DMS53 treated with DMSO at 0.1 percent for 48 hours (cell line): ENCODE data around the gene ESYT3.
"Not testable (repeated sequence)": the region's sequence is repeated elsewhere in the genome, so short reads cannot be mapped to it uniquely, and the experiment has no call there.

Experiments used
- DNase-seq: peaks from one replicate; lab custom pipeline; 2025; ENCODE audit not compliant: unreplicated experiment; lab: John Stamatoyannopoulos, UW

The ESYT3 gene

DNA sequence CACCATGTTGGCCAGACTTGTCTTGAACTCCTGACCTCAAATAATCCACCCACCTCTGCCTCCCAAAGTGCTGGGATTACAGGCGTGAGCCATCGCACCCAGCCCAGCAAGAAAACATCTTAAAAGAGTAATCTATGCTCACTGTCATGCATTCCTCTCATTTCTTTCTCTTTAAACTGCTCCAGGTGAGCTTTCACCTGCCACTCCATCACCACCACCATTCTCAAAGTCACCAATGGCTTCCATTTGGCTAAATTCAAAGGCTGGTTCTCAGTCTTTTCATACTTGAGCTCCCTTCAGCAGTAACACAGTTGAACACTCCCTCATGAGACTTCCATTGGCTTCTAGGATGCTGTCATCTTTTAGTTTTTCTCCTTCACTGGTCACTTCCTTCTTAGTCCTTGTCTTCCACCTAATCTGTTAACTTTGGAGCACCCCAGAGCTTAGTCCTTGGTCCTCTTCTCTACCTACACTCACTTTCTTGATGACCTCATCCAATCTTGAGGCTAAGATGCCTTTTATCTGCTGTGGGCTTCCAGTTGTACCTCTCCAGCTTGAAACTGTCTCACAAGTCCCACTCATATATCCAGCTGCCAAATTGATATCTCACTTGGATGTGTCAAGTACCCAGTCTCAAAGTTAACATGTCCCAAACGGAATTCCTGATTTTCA lies 27.0 kb upstream of the ESYT3 start:
- DNase-seq = no peak

DNA sequence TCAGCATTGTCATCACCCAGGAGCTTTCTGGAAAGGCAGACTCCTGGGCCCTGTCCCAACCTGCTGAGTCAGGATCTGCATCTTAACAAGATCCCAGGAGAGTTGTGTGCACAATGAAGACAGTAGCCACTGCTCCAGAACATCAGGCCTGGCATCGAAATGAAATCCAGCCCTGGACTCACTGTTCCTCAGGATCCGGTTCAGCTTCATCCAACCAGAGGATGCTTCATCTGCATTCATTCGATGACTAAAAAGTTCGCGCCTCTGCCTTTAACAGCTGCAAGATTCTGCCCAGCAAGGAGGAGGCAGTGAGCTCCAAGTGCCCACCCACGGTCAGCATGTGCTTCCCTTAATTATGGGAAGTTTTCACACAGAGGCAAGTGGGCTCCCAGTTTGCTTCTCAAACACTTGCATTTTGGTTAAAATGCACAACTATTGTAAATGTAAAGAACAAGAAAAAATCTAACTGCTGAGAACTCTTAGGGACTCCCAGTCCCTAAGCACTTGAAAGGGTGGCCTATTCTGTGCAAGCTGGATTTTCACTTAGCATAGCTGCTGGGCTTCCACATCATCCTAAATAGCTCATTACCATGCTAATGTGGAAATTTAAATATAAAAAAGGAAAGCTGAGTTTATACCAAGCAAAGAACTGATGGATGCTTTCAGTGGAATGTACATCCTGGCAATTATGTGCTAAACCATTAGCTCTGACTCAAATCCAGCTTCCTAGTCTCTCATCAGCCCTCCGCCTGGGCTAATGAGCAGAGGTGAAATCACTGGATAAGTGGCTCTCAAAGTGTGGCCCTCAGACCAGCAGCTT lies 25.5 kb upstream of the ESYT3 start:
- no peak for DNase-seq

DNA sequence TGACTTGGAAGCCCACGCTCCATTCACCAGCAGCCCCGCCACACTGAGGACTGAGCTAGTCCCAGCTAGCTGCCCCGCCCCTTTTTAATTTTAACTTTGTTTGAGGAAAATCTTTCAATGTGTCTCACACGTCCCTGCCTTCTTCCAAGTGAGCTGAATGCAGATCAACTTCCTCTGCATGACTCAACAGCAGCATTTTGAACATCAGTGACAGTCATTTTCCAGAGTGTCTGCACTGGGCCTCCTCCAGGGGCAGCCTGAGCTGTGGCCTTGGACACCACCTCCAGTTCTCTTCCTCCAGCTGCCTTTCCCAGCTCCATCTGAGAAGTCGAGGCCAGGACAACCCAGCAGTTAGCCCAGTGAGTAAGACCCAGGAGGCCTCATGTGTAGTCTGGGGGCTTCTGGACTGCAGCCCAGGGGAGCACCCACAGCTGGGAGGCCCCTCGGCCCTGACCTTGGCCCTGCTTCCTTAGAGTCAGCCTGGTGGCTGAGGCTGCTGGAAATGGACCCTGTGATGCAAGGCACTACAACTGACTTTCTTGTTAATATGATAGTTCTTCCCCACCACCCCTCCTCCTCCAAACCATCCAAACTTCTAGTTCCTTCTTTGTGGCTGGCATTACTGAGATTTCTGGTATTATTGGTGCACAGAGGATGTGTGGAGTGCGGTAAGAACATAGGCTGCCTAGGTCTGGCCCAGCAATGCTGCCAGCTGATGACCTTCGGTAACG lies 21.4 kb upstream of the ESYT3 start:
- DNase-seq = no peak

DNA sequence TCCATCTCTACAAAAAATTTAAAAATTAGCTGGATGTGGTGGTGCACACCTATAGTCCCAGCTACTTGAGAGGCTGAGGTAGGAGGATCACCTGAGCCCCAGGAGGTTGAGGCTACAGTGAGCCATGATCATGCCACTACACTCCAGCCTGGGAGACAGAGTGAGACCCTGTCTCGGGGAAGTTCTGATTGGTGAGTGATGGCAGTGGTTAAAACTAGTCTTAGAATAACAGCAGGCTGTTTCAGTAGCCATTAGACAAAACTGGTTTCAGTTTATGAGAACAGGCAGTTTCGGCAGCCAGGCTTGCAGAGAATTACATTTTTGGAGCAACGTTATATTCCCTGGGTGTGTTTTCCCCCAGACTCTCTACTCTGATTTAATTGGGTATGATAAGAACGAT lies 18.2 kb upstream of the ESYT3 start:
- DNase-seq = not testable (repeated sequence)

DNA sequence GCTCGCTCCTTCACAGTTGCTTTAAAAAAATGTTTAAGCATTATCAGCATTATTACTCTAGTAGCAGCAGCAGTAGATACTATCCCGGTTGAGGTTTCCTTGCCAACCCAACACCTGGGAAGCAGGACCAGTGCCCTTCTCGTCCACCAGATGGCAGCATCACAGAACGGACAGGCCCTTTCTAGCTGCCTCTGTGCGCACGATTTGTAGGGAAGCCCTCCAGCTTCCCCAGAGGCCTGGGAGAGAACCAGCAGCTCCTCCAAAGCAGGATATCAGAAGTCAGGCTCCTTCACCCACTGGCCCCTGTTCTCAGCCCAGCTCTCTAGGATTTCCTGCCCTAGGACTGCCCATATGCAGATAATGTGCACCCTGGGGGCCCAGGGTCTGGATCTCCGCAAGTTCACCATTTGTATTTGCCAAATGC lies 16.8 kb upstream of the ESYT3 start:
- DNase-seq = peak; percentile 49

DNA sequence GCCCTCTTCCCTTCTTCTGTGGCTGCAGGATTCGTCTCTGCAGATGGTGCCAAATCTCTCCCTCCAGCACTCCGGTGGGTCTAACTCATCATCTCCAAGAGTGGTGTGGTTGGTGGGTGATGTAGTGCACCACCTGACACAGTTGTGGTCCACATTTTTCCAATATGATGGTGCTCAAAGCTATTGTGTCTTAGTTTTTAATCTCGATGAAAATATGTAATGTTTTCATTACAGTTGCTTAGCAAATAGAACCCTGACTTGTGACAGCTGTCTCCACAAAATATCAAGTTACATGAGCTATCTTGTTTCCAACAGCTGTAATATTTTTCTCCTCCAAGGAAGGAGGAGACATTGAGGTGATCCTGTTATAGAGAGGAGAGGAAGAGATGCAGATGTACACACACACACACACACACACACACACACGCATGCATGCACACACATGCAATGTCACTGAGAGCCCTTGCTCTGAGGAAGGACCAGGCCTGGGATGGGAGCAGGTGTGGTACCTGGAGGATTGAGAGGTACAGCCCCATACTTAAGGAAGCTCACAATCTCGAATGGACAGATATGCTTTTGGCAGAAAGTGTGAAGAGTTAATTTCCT lies 15.7 kb upstream of the ESYT3 start:
- DNase-seq = peak; percentile 52

DNA sequence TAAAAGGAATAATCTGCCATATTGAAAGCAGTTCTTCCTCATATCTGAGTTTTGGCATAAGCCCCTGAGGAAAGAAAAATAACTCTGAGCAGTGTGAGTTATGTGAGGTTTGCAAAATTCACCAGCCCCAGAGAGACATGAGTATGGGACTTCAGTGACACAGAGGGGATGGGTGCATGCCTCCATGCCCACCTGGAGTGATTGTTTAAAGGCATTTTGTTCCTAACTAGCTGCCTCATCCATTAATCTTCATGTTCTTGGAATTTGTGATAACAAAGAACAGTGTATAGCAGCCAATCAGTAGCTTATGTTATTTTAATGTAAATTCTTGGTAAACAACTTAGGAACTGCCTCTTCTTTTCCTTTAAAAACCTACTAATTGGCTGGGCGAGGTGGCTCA lies 11.1 kb upstream of the ESYT3 start:
- DNase-seq = no peak

DNA sequence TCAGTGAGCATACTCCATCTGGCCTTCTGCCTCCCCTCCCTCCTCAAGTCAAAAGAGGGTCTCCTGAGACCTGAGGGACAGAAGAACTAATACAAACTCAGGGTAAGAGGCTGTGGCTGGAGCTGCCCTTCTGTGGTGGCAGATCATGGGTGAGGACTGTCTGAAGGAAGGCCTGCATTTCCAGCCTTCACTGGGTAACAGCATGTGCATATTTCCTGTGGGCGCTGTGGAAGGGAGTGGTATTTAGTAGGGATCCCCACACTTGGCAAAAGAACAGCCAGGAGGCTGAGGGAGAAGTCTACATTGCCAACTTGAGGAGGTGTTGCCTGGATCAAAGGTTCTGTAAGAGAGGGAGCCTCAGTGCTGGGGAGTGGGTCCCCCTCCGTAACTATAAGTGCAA lies 10.1 kb upstream of the ESYT3 start:
- DNase-seq = no peak

DNA sequence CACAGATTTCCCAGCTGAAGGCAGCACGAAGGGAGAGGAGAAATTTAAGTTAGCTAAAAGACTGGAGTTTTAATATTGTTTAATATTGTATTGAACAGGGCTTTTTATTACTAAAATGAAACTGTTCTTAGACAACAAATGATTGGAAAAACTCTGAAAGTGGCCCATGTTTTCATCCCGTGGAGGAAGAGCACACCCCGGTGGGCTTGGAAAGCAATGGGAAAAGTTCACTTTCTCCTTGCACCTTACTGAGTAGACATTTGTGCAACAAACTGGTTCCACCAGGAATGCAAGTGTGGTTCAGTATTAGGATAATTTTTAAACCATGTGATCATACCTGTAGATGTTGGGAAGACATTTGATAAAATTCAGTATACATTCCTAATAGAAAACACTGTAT lies 8.2 kb upstream of the ESYT3 start:
- no peak for DNase-seq

DNA sequence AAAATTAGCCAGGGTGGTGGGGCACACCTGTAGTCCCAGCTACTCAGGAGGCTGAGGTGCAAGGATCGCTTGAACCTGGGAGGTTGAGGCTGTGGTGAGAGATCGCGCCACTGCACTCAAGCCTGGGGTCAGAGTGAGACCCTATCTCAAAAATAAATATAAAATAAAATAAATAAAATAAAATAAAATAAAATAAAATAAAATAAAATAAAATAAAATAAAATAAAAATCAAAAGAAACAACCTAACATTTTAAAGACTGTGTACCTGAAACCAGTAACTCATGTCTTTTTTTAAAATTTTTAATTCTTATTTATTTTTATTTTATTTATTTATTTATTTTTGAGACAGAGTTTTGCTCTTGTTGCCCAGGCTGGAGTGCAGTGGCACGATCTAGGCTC lies 7.7 kb upstream of the ESYT3 start:
- not testable (repeated sequence) for DNase-seq

DNA sequence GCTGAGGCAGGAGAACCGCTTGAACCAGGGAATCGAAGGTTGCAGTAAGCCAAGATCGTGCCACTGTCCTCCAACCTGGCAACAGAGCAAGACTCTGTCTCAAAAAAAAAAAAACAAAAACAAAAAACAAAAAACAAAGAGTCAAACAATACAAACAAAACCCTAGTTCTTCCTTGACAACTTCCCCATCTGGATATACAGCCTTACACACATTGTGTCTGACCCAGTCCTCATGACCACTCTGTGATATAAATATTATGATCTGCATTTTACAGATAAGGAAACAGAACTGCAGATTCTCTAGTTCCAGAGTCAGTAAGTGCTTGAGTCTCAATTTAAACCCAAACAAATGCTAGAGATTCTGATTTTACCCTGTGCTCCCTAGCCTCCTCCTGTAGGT lies 4.8 kb upstream of the ESYT3 start:
- DNase-seq = no peak

DNA sequence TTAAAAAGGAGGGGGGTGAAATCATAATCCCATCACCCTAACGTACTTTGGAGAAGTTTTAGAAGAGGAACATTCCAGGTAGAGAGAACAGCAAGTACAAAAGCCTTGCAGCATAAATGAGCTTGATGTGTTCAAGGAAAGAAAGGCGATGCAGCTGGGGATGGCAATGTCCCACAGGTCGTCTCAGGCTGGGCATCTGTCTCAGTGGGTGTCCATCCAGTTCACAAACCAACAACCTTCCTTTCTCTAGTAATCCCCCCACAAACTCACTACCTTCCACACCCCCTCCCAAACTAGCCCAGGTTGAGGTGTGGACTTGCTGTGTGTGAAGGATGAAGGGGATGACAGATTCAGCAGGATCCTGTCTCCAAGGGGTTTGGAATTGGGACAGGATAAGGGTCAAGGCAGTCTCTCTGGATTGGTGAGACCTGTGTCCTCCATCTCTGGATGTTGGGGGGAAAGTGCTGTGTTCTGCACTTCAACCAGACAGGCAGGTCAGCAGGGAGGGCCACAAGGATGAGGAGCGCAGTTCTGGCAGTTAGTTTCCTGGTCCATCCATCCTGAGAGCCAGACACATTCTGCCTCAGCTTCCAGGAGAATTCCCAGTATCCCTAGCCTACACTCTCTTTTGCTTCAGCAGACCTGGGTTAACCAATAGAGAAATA lies 1.7 kb upstream of the ESYT3 start:
- DNase-seq = no peak

DNA sequence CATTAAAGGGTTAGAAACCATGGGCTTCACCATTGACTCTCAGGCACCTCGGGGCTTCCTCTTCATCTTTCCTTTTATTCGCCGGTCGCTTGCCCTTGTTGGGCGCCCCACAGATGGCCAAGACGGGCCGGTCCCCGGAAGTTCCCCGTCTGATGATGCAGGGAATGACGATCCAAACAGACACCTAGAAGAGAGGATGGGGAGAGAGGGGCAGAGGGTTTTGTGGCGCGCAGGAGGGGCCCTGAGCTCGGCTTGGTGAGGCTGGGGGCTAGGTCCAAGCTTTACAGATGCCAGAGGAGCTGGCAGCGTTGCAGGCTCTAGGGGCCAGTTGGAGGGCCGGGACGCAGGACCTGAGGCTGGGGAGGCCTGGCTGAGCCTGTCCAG lies 532 bp upstream of the ESYT3 start:
- no peak for DNase-seq

DNA sequence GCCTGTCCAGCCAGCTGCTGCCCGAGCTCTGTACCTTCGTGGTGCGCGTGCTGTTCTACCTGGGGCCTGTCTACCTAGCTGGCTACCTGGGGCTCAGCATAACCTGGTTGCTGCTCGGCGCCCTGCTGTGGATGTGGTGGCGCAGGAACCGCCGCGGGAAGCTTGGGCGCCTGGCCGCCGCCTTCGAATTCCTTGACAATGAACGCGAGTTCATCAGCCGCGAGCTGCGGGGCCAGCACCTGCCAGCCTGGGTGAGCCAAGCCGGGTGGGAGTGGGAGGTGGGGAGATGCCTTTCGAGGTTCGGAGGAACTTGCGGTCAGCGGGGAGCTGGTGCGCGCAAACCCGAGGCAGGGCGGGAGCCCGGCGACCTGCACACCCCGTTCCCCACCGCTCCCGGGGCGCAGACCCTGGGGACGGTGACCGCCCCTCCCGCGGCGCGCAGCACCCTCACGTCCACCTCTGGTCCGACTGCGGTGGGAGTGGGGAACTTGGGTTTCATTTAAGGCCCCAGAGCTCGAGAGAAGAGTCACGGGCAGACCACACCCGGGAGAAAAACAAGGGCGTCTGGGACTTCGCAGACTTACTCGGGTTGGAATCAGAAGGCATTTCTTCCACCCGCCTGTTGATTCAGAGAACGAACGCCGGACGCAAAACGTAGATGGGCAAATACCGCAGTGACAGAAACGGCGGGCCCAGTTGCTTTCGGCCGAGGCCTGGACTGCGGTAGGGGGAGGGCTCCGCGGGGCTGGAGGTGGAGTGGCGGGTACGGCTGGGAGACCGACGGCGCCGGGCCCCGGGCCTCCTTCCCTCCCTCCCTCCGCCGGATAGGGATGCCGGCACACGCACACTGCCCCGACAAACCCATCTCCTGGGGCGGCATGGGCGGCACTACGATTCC lies 708 bp downstream of the ESYT3 start:
- DNase-seq = peak; percentile 15

DNA sequence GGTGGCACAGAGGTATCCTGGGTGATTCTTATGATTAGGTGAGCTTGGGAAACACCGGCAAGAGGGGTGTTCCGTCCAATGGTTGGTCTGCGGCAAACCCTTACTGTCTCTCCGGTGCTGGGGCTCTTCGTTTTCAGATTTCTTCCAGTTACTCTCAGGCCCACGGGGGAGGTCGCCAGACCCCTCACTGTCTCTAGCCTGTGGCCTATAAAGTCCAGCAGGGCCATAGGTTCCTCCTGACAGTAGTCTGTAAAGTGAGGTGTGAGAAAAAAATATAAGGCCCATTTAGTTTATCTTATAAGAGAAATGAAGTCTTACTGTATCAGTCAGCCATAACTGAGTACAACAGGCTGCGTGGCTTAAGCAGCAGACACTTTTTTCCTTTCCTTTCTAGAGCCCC lies 1.4 kb downstream of the ESYT3 start:
- no peak for DNase-seq

DNA sequence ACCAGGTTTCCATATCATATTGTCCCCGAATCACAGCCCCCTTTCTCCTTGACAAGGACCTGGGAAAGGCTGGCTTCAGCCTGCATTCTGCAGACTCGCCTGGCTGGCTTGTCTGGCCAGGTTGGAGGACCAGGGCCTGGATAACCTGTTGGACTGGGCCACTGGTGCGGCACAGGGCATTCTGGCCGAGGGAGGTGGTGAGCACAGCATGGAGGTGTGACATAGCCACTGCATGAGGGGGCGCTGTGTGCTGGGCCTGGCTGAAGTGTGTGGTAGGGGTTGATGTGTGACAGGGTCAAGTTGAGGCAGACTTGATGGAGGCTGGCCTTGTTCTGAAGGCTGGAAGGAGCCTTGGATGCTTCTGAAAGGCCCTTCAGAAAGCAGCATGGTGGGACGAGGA lies 2.9 kb downstream of the ESYT3 start:
- no peak for DNase-seq

DNA sequence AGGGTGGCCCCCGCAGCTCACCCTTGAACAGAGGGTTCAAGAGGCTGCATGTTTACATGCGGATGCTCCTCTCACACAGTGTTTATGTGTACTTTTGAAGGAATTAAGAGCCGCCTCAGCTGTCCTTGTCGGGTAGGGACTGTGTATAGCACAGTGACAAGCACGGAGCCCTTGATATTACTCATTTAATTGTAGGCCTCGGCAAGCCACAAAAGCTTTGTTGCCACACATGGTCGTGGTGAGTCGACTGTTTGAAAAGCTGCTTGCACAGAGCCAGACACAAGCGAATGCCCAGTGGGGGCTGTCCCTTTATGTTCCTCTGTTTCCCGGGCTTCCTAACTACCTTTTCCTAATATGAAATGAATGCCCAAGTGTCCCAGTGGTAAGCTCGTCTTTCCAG lies 4.5 kb downstream of the ESYT3 start:
- DNase-seq = no peak

DNA sequence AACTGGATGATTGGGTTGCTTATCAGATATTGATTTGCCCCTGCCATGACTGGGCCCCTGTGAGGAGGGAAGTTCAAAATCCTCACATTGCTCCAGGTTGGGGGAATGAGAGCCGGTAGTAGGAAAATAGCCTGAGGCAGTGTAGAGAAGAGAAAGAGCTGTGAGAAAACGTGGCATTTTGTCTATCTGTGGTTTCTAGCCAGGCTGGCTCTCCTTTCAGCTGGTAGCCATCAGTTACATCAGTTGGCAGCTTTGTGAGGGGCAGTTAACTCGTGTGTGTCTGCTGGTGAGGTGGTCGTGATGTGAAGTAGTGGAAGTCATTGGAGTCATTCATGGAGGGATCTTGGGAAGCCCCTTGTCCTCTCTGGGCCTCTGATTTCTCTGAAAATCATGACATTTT lies 5.2 kb downstream of the ESYT3 start:
- no peak for DNase-seq

DNA sequence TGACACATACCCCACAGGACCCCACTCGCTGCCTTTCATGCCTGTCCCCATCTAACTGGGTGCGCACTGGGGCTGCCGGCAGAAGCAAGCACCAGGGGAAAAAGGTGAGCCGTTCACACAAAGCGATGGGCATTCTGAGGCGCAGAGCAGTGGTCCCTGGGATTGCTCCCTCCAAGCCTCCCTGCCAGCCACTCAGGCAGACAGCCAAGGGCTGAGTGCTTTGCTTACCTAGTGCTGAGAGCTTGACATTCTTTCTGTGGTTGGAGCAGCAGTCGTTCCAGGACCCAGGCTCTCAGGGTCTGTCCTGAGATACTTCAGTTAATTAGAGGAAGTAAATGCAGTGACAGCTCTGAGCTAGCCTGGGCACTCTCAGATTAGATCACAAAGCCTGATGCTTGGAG lies 5.7 kb downstream of the ESYT3 start:
- DNase-seq = no peak

DNA sequence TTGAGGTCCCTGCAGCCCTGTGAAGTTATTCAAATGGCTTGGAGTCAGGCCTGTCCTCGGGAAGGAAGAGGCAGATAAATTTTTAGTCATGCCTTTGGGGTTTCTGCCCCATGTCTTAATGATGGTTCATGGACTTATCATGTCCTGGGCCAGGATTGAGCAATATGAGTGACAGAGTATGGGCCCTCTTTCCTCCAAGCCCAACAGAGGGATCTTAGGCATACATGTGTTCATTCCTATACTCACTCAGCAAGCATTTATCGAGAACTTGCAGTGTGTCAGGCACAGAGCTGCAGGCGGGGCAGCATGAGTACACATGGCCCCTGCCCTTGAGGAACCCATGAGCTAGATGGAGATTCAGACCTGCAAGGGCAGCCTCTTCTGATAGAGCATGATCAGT lies 6.2 kb downstream of the ESYT3 start:
- DNase-seq = no peak
